Stimulated activated CD4-positive, alpha-beta T cell treated with anti-CD3 and anti-CD28 coated beads, Interleukin-15, amount 100 ng/mL, for 1 hour (primary cell): ENCODE measurements around the gene DESI1.
"Not testable (repeated sequence)": the region's sequence is repeated elsewhere in the genome, so short reads cannot be mapped to it uniquely, and the experiment has no call there.

Experiments
- DNase-seq, 2 donors: peaks; one replicate each; pipeline ENCODE4 v3.0.0-alpha.2; 2020; ENCODE audit warnings: low read depth in 1 of 2, low spot score in 1 of 2

DESI1 gene

DNA sequence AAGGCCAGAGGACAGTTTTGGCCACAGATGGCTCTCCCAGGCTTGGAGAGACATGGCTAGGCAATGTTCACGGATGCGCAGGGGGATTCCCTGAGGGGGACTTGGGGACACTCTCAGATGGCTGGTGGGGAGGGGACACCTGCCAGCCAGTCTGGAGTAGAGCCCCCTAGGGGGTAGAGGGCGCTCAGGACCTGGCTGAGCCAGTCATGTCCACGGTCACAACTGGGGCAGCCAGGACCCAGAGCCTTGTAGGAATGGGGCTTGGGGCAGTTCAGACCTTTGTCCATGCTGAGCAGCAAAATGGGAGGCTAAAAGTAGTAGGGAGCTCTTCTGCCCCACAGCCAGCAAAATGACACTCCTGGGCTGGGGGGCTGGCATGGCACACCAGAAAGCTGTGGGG is 58.4 kb downstream of the DESI1 start:
- DNase-seq: no peak

- DNase-seq: no peak
Measured at GRCh38 chr22:41561788-41562187, 59.1 kb downstream of the DESI1 start.

- no peak for DNase-seq
Measured at GRCh38 chr22:41561335-41561734, 59.5 kb downstream of the DESI1 start.

GRCh38 chr22:41560095-41560471 is 60.8 kb downstream of the DESI1 start:
- DNase-seq: no peak

DNA sequence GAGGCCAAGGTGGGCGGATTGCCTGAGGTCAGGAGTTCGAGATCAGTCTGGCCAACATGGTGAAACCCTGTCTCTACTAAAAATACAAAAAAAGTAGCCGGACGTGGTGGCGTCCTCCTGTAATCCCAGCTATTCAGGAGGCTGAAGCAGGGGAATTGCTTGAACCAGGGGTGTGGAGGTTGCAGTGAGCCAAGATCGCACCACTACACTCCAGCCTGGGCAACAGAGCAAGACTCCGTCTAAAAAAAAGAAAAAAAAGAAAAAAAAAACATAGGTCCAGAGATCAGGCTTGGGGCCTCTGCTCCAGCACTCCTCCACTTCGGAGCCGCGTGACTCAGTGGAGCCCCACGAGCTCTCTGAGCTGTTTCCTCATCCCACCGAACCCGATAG is 62.6 kb downstream of the DESI1 start:
- DNase-seq: not testable (repeated sequence)

DNA sequence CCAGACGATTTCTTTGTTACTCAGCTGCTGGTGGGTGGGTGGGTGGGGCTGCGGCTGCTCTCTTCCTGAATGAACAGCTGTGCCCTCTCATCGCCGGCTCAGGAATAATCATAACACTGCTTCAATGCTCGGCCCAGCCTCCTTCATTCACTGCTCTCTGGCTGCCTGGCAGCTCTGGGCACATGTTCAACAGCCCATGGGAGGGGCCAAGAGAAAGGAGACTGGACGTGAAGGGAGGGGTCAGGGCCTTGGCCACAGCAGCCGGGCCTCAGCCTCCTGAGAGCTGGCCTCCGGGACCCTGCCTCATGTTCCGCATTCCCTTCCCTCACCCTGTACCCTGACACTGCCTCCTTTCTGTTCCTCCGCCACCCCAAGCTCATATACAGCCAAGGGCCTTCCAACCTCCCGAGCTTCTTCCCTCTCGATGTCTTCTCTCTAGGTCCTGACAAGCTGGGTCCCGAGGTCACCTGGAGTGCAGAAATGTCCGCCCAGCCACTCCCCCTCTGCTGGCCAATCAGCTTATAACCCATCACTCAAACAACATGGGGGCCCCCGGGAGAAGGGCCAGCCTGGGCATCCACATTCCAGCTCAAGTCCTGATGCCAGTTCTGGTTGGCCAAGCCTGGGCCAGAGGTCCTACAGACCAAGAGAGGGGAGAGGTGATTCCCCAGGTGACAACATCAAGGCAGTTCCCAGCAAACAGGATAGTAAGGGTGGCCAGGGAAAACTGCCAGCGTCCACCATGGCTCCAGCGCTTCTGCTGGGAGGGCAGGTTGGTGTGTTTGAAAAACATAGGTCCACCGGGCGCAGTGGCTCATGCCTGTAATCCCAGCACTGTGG is 63.2 kb downstream of the DESI1 start:
- DNase-seq: no peak

DNA sequence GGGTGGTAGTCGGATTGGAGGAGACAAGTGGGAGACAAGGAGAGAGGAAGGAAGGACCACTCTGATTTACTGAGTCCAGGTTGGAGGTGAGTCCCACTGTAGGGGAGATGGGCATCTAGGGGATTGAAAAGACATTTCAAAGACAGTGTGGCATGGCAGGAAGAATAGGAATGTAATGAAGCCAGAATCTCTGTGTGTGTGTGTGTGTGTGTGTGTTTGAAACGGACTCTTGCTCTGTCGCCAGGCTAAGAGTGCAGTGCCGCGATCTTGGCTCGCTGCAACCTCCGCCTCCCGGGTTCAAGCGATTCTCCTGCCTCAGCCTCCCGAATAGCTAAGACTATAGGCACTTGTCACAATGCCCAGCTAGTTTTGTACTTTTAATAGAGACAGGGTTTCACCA is 64.3 kb downstream of the DESI1 start:
- no peak for DNase-seq

DNA sequence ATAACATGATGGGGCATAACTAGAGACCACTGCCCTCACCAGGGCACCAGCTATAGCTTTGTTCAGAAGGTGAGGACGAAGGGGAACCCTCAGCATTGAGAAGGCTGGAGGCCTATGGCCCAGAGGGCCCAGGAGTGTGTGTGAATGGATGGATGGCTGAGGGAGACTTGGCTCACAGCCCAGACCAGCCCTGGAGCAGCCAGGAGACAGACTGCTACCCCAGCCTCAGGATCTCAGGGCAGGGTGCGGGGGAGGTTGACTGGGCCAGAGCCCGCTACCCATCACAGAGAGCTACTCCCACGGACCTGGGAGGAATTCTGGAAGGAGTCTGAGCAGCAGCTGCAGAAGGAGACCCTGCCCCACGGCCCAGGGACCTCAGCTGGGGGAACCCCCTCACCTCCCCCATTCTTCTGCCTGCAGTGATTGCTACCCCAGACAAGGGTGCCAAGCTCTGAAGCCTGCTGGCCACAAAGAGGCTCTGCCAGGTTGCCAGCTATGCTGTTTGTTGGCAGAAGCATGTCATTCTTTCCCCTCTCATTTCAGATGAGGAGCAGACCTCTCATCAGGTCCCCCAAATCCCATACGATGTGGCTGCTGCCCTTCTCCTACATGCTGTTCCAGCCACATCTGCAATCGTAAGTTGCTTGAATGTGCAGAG is 65.4 kb downstream of the DESI1 start:
- DNase-seq: no peak

DNA sequence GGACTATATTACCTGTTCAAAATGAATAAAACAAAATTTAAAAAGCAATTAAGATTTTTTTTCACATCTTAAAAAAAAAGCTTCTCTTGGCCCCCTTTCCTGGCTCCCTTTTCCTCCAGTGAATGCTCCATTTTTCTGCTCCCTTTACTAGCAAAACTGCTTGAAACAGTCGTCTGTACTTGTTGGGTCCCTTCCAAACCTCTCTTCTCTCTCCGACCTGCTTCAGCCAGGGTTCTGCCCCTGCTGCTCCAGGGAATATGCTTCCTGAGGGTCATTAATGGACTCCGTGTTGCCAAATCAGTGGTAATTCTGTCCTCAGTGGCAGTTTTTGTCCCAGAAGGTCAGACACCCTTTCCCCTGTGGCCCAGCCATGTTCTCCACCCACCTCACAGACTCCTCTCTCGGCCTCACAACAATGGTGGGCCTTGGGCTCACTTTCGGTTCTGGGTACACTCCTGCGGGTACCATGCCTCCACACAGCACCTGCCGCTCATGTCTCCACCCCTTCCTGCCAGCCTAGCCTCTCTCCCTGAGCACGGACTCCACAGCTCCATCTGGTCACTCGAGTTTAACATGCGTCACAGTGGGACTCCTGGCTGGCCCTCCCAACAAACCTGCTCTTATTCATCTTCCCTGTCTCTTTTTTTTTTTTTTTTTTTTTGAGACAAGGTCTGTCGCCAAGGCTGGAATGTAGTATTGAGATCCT is 68.8 kb downstream of the DESI1 start:
- DNase-seq: no peak

GRCh38 chr22:41550952-41551491 is 69.8 kb downstream of the DESI1 start:
- DNase-seq: no peak

- DNase-seq: no peak
Measured at GRCh38 chr22:41548830-41549211, 72.0 kb downstream of the DESI1 start.
